H9 (cell line): ENCODE results near the gene ETNK2. TPM values are rescaled to one million over a fixed set of nuclear protein-coding genes. Genes with fewer than 3 reads are reported as not detected.
"Not testable (repeated sequence)": the region's sequence is repeated elsewhere in the genome, so short reads cannot be mapped to it uniquely, and the experiment has no call there.

ENCODE experiments used
- DNase-seq: peaks from one replicate; pipeline ENCODE4 v3.0.0-alpha.2; 2017
- H2AFZ ChIP-seq: one replicate; pipeline ENCODE4 v1.6.1; 2013; ENCODE audit warnings: mild to moderate bottlenecking, low read length, control low read depth, moderate library complexity
- H2AK5ac ChIP-seq: 2 replicates; pipeline ENCODE4 v1.6.1; 2013; ENCODE audit warnings: low read length, control low read depth, mixed read lengths; ENCODE audit not compliant: insufficient read length
- H2BK120ac ChIP-seq: one replicate; pipeline ENCODE4 v1.6.1; 2013; ENCODE audit warnings: low read depth, mild to moderate bottlenecking, low read length, control low read depth, inconsistent platforms; ENCODE audit not compliant: poor library complexity, severe bottlenecking
- H2BK12ac ChIP-seq: 2 replicates; pipeline ENCODE4 v1.6.1; 2013; ENCODE audit warnings: low read length, control low read depth, mixed read lengths, low read depth; ENCODE audit not compliant: insufficient read length
- H2BK15ac ChIP-seq: 2 replicates; pipeline ENCODE4 v1.6.1; 2013; ENCODE audit warnings: low read depth, low read length, control low read depth
- H2BK20ac ChIP-seq: one replicate; pipeline ENCODE4 v1.6.1; 2013; ENCODE audit warnings: low read depth, mild to moderate bottlenecking, low read length, control low read depth, inconsistent platforms; ENCODE audit not compliant: poor library complexity, severe bottlenecking
- H2BK5ac ChIP-seq: 2 replicates; pipeline ENCODE4 v1.6.1; 2013; ENCODE audit warnings: low read length, control low read depth, mixed read lengths; ENCODE audit not compliant: insufficient read length
- H3K14ac ChIP-seq: 2 replicates; pipeline ENCODE4 v1.6.1; 2013; ENCODE audit warnings: low read length, control low read depth; ENCODE audit not compliant: insufficient read depth
- H3K18ac ChIP-seq: 2 replicates; pipeline ENCODE4 v1.6.1; 2013; ENCODE audit warnings: low read depth, mild to moderate bottlenecking, mixed read lengths, low read length, control low read depth; ENCODE audit not compliant: insufficient read length
- H3K23ac ChIP-seq: 2 replicates; pipeline ENCODE4 v1.6.1; 2013; ENCODE audit warnings: low read length, control low read depth, mixed read lengths, low read depth; ENCODE audit not compliant: insufficient read length
- H3K23me2 ChIP-seq: 2 replicates; pipeline ENCODE4 v1.6.1; 2013; ENCODE audit warnings: low read depth, mild to moderate bottlenecking, mixed read lengths, low read length, control low read depth; ENCODE audit not compliant: insufficient read length, poor library complexity, severe bottlenecking
- H3K27ac ChIP-seq: 2 replicates; pipeline ENCODE4 v1.5.1; 2013; ENCODE audit warnings: low read length, control low read depth, mixed read lengths, low read depth; ENCODE audit not compliant: insufficient read length
- H3K27me3 ChIP-seq: 2 replicates; pipeline ENCODE4 v1.6.1; 2013; ENCODE audit warnings: low read length, control low read depth, inconsistent platforms; ENCODE audit not compliant: insufficient read depth
- H3K4ac ChIP-seq: 2 replicates; pipeline ENCODE4 v1.6.1; 2013; ENCODE audit warnings: low read depth, mild to moderate bottlenecking, control low read depth, inconsistent platforms, low read length, moderate library complexity
- H3K4me1 ChIP-seq: 2 replicates; pipeline ENCODE4 v1.6.1; 2013; ENCODE audit warnings: low read length, control low read depth, inconsistent platforms; ENCODE audit not compliant: insufficient read depth
- H3K4me2 ChIP-seq: 2 replicates; pipeline ENCODE4 v1.6.1; 2013; ENCODE audit warnings: low read length, control low read depth, mixed read lengths; ENCODE audit not compliant: insufficient read length, insufficient read depth
- H3K56ac ChIP-seq: 2 replicates; pipeline ENCODE4 v1.6.1; 2013; ENCODE audit warnings: low read depth, mild to moderate bottlenecking, mixed read lengths, low read length, control low read depth; ENCODE audit not compliant: insufficient read length
- H3K79me1 ChIP-seq: 2 replicates; pipeline ENCODE4 v1.6.1; 2013; ENCODE audit warnings: low read depth, mild to moderate bottlenecking, moderate library complexity, low read length, control low read depth, inconsistent platforms; ENCODE audit not compliant: insufficient read depth, poor library complexity, severe bottlenecking
- H3K79me2 ChIP-seq: 2 replicates; pipeline ENCODE4 v1.6.1; 2013; ENCODE audit warnings: low read length, control low read depth, inconsistent platforms; ENCODE audit not compliant: insufficient read depth
- H3K9ac ChIP-seq: 2 replicates; pipeline ENCODE4 v1.6.1; 2013; ENCODE audit warnings: low read length, control low read depth, mixed read lengths; ENCODE audit not compliant: insufficient read length; ENCODE audit errors: extremely low read depth
- H3K9me3 ChIP-seq: one replicate; pipeline ENCODE4 v1.6.1; 2013; ENCODE audit warnings: low read depth, low read length, inconsistent platforms; ENCODE audit not compliant: control insufficient read depth
- H3T11ph ChIP-seq: one replicate; pipeline ENCODE4 v1.6.1; 2013; ENCODE audit warnings: mild to moderate bottlenecking, low read length, control low read depth, inconsistent platforms
- H4K20me1 ChIP-seq: one replicate; pipeline ENCODE4 v1.6.1; 2013; ENCODE audit not compliant: control insufficient read depth, insufficient read length, insufficient read depth
- H4K5ac ChIP-seq: 2 replicates; pipeline ENCODE4 v1.6.1; 2013; ENCODE audit warnings: low read depth, mild to moderate bottlenecking, mixed read lengths, low read length, control low read depth; ENCODE audit not compliant: insufficient read length
- H4K8ac ChIP-seq: replicated peaks from 2 replicates; pipeline ENCODE4 v1.6.1; 2013; ENCODE audit warnings: low read length, control low read depth, mixed read lengths, low read depth; ENCODE audit not compliant: insufficient read length
- H4K91ac ChIP-seq: 2 replicates; pipeline ENCODE4 v1.6.1; 2013; ENCODE audit warnings: low read depth, mild to moderate bottlenecking, moderate library complexity, mixed read lengths, low read length, control low read depth; ENCODE audit not compliant: insufficient read length
- H3K27ac Mint-ChIP-seq, 3 experiments: 2 replicates in 2 of 3; 3 replicates in 1 of 3; pipeline ENCODE4 v1.8.0; 2020 to 2021; ENCODE audit warnings: mixed read lengths in 3 of 3, mild to moderate bottlenecking in 1 of 3, moderate library complexity in 1 of 3
- H3K27me3 Mint-ChIP-seq: 2 replicates; pipeline ENCODE4 v1.8.0; 2021; ENCODE audit warnings: low read depth, mild to moderate bottlenecking, moderate library complexity, mixed read lengths
- H3K36me3 Mint-ChIP-seq, 3 experiments: 2 replicates in 2 of 3; 3 replicates in 1 of 3; pipeline ENCODE4 v1.8.0; 2020 to 2021; ENCODE audit warnings: low read depth in 3 of 3, mixed read lengths in 3 of 3; ENCODE audit not compliant: insufficient read depth in 1 of 3
- H3K4me1 Mint-ChIP-seq, 2 experiments: 2 replicates each; pipeline ENCODE4 v1.8.0; 2020; ENCODE audit warnings: mixed read lengths in 2 of 2
- H3K4me3 Mint-ChIP-seq, 2 experiments: 2 replicates in 1 of 2; 3 replicates in 1 of 2; pipeline ENCODE4 v1.8.0; 2020 to 2021; ENCODE audit warnings: mild to moderate bottlenecking in 2 of 2, mixed read lengths in 2 of 2, moderate library complexity in 1 of 2
- H3K9me3 Mint-ChIP-seq, 2 experiments: 2 replicates in 1 of 2; 3 replicates in 1 of 2; pipeline ENCODE4 v1.8.0; 2020; ENCODE audit warnings: mild to moderate bottlenecking in 2 of 2, mixed read lengths in 2 of 2, moderate library complexity in 1 of 2
- WGBS: extraction: QIAGEN DNeasy Blood & Tissue Kit; methylation state at CpG from one replicate; pipeline ENCODE4 v1.1.7; 2013; ENCODE audit warnings: missing lambda C conversion rate, low lambda C conversion rate, mixed read lengths; ENCODE audit not compliant: insufficient read length; ENCODE audit errors: extremely low coverage; 5-methylcytosine and 5-hydroxymethylcytosine counted together
- total RNA-seq: library from RNA; stranded (reverse); gene quantifications from 2 replicates; pipeline ENCODE4 v1.2.1, GENCODE V29; 2021
- TF ChIP-seq, protein P1 (sequence below): fragments of 200-600 bp; sonication (generic); conservative IDR thresholded peaks from 3 replicates; pipeline ENCODE4 v1.8.0; 2021; ENCODE audit warnings: antibody characterized with exemption, mild to moderate bottlenecking

Gene ETNK2
- total RNA-seq, 1 experiment from 2014 or later = 17.6 TPM

DNA sequence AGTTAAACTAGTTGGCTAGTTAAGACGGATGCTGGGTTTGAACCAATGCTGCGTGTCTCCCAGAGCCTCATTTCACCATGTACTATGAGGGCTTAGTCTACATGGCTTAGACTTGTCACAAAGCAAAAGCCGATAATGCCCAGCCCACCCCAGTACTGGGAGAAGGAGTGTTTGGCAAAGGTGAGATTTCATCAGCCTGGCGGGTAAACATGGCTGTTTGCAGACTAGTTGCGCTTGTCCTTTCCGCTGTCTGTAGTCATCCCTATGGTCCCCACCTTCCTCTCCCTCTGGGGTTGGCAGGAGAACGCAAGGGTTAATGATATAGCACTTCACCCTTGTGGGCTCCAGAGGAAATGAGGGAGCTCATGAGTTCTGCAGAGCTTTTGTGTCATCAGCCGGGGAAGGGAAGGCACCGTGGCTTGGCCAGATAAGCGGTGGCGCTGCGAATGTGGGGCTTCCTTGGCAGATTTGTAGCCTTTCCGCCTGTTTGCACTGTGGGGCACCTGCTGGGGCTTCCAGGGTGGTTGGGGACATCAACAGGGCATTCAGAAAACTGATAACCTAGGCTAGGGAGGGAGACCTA lies 49.7 kb downstream of the ETNK2 start:
- peak overlapping the region; percentile 13 for H3K4me2 ChIP-seq
- TF ChIP-seq, protein P1, sequence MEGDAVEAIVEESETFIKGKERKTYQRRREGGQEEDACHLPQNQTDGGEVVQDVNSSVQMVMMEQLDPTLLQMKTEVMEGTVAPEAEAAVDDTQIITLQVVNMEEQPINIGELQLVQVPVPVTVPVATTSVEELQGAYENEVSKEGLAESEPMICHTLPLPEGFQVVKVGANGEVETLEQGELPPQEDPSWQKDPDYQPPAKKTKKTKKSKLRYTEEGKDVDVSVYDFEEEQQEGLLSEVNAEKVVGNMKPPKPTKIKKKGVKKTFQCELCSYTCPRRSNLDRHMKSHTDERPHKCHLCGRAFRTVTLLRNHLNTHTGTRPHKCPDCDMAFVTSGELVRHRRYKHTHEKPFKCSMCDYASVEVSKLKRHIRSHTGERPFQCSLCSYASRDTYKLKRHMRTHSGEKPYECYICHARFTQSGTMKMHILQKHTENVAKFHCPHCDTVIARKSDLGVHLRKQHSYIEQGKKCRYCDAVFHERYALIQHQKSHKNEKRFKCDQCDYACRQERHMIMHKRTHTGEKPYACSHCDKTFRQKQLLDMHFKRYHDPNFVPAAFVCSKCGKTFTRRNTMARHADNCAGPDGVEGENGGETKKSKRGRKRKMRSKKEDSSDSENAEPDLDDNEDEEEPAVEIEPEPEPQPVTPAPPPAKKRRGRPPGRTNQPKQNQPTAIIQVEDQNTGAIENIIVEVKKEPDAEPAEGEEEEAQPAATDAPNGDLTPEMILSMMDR = no peak
- no peak overlapping the region for H3T11ph ChIP-seq

DNA sequence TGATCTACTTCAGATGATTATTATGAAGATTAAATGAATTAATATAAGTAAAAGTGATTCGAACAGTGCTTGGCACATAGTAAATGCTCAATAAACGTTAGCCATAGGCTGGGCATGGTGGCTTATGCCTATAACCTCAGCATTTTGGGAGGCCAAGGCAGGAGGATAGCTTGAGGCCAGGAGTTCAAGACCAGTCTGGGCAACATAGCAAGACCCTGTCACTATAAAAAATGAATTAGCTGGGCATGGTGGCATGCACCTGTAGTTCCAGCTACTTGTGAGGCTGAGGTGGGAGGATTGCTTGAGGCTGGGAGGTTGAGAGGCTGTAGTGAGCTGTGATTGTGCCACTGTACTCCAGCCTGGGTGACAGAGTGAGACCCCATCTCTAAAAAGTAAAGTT lies 52.1 kb downstream of the ETNK2 start:
- H3K23me2 ChIP-seq, H3K36me3 Mint-ChIP-seq, H4K8ac ChIP-seq, H3K9me3 Mint-ChIP-seq, H3K56ac ChIP-seq, H3K14ac ChIP-seq, H2BK120ac ChIP-seq, H2BK15ac ChIP-seq, H4K5ac ChIP-seq, H2AFZ ChIP-seq, H3K18ac ChIP-seq, H4K20me1 ChIP-seq, H3K27ac ChIP-seq, H3K9ac ChIP-seq, H3K4me3 Mint-ChIP-seq, H3K4me2 ChIP-seq, H3K27me3 Mint-ChIP-seq, H3K27ac Mint-ChIP-seq, H3K9me3 ChIP-seq, H2BK12ac ChIP-seq, H3K4ac ChIP-seq, H2BK20ac ChIP-seq, H3K27me3 ChIP-seq, H2BK5ac ChIP-seq, H3T11ph ChIP-seq, H4K91ac ChIP-seq, H3K23ac ChIP-seq, H2AK5ac ChIP-seq, DNase-seq: not testable (repeated sequence)
- peaks cover 25% of the 10 kb centered on the region for H3K4me1 ChIP-seq
- H3K79me1 ChIP-seq = peaks cover 20% of the 10 kb centered on the region
- peaks cover 74% of the 10 kb centered on the region; the same call in 1 of the 2 replicates for H3K79me2 ChIP-seq
- peaks cover 71 to 72% of the 10 kb centered on the region in 2 experiments for H3K4me1 Mint-ChIP-seq
- WGBS = no CpG with 5 or more reads among the region's 2 CpGs

More for the DNA sequence above, 49.7 kb downstream of the ETNK2 start:
- WGBS = no CpG with 5 or more reads among the region's 13 CpGs
- no peak overlapping the region for H3K56ac ChIP-seq
- H3K79me1 ChIP-seq = peaks cover 14% of the 10 kb centered on the region
- no peak overlapping the region for H2AK5ac ChIP-seq
- H3K79me2 ChIP-seq = peaks cover 60% of the 10 kb centered on the region; the same call in 1 of the 2 replicates
- H4K20me1 ChIP-seq = no peaks in the 10 kb centered on the region
- Mint-ChIP-seq H3K27ac (peak overlapping the region; percentile 66 to 90 (median 73); a peak in 5 of 7 replicates), H3K36me3 (peaks cover under 1 to 1% (median under 1%) of the 10 kb centered on the region in 3 experiments; a peak in 4 of 7 replicates), H3K4me1 (peaks cover 67 to 71% of the 10 kb centered on the region in 2 experiments), H3K9me3 (no peaks in the 10 kb centered on the region), H3K27me3 (no peaks in the 10 kb centered on the region), H3K4me3 (peak overlapping the region in 1 of 2 experiments; percentile 17; a peak in 2 of 5 replicates)
- H4K91ac ChIP-seq = no peak overlapping the region
- no peak overlapping the region for H3K9ac ChIP-seq
- no peak overlapping the region for H3K4ac ChIP-seq
- no peak overlapping the region for H2BK12ac ChIP-seq
- no peak overlapping the region for H2BK20ac ChIP-seq
- no peaks in the 10 kb centered on the region for H3K23me2 ChIP-seq
- peak overlapping the region; percentile 13 for H3K27ac ChIP-seq
- no peak overlapping the region for H3K23ac ChIP-seq
- no peaks in the 10 kb centered on the region for H3K27me3 ChIP-seq
- H3K14ac ChIP-seq = peak overlapping the region; percentile 45
- no peak overlapping the region for H2BK5ac ChIP-seq
- no peak for DNase-seq
- H2BK15ac ChIP-seq = no peak overlapping the region
- no peak overlapping the region for H3K18ac ChIP-seq
- no peak overlapping the region for H4K8ac ChIP-seq
- peaks cover 22% of the 10 kb centered on the region for H3K4me1 ChIP-seq
- no peak overlapping the region for H2BK120ac ChIP-seq
- no peak overlapping the region for H2AFZ ChIP-seq
- no peak overlapping the region for H4K5ac ChIP-seq
- H3K9me3 ChIP-seq = no peaks in the 10 kb centered on the region
